Renal pelvis (tissue), 4 donors: Measurements from ENCODE around the gene SERPIND1. TPM values are rescaled to one million over a fixed set of nuclear protein-coding genes. Genes with fewer than 3 reads are reported as not detected.

Source experiments
- DNase-seq: peaks from one replicate; pipeline ENCODE4 v3.0.0-alpha.2; 2013
- polyA plus RNA-seq, 3 donors: library from polyadenylated mRNA; unstranded; fragments of 120-200 nt; gene quantifications; one replicate each; pipeline ENCODE4 v1.2.1, GENCODE V29; 2013; ENCODE audit not compliant: insufficient read length in 3 of 3

SERPIND1 gene
- polyA plus RNA-seq, 3 donors = 2.7 to 3.6 (median 3.0) TPM

GRCh38 chr22:20792221-20792965, 18.5 kb downstream of the SERPIND1 start:
- no peak for DNase-seq

GRCh38 chr22:20792966-20793728, 19.2 kb downstream of the SERPIND1 start:
- no peak for DNase-seq

GRCh38 chr22:20793748-20794649, 20.1 kb downstream of the SERPIND1 start:
- DNase-seq = no peak

GRCh38 chr22:20794650-20795413, 20.9 kb downstream of the SERPIND1 start:
- DNase-seq = no peak

GRCh38 chr22:20796731-20797130, 22.8 kb downstream of the SERPIND1 start:
- no peak for DNase-seq

- no peak for DNase-seq
Observed at GRCh38 chr22:20798218-20798617, 24.3 kb downstream of the SERPIND1 start.

- no peak for DNase-seq
Observed at GRCh38 chr22:20798974-20799373, 25.1 kb downstream of the SERPIND1 start.

- DNase-seq = no peak
Observed at GRCh38 chr22:20799449-20799848, 25.5 kb downstream of the SERPIND1 start.

- DNase-seq = no peak
Observed at GRCh38 chr22:20802452-20802851, 28.5 kb downstream of the SERPIND1 start.

- DNase-seq = no peak
Observed at GRCh38 chr22:20802922-20803553, 29.1 kb downstream of the SERPIND1 start.

GRCh38 chr22:20803696-20804324, 29.9 kb downstream of the SERPIND1 start:
- DNase-seq = peak; percentile 21

GRCh38 chr22:20804650-20805049, 30.7 kb downstream of the SERPIND1 start:
- DNase-seq = no peak

GRCh38 chr22:20805972-20806471, 32.1 kb downstream of the SERPIND1 start:
- DNase-seq = no peak

GRCh38 chr22:20807315-20807752, 33.4 kb downstream of the SERPIND1 start:
- DNase-seq = no peak

- DNase-seq = no peak
Observed at GRCh38 chr22:20808844-20809243, 34.9 kb downstream of the SERPIND1 start.

- DNase-seq = no peak
Observed at GRCh38 chr22:20809538-20810185, 35.7 kb downstream of the SERPIND1 start.

GRCh38 chr22:20810645-20811044, 36.7 kb downstream of the SERPIND1 start:
- DNase-seq = no peak

GRCh38 chr22:20811171-20811570, 37.3 kb downstream of the SERPIND1 start:
- no peak for DNase-seq

- no peak for DNase-seq
Observed at GRCh38 chr22:20811971-20812660, 38.2 kb downstream of the SERPIND1 start.
